Testis (tissue), 2 donors: ENCODE measurements around the gene PTPRG.

Experiments
- CTCF ChIP-seq, 3 experiments: fragments of 450-650 bp in 2 of 3; fragments of 200-600 bp in 1 of 3; sonication (generic) in 1 of 3; IDR thresholded peaks; one replicate each; pipeline ENCODE4 v1.5.1; 2016 to 2019; ENCODE audit warnings: antibody characterized with exemption in 3 of 3, mild to moderate bottlenecking in 2 of 3, moderate library complexity in 1 of 3
- POLR2A ChIP-seq: fragments of 450-650 bp; IDR thresholded peaks from one replicate; pipeline ENCODE4 v1.6.1; 2017; ENCODE audit warnings: antibody characterized with exemption, mild to moderate bottlenecking, moderate library complexity

- no peak for TF ChIP-seq CTCF (IDR thresholded peaks at IDR 0.05)
- no peak for TF ChIP-seq POLR2A
Observed at GRCh38 chr3:62088472-62089104, 527.2 kb downstream of the PTPRG start.
